ENCODE results near the gene KIAA1958. TPM values are rescaled to one million over a fixed set of nuclear protein-coding genes. Genes with fewer than 3 reads are reported as not detected.

KIAA1958 gene
- total RNA-seq, 1 donor from 2014 or later = 4.4 TPM

GRCh38 chr9:112462855-112463254 is 23.8 kb upstream of the KIAA1958 start:
- H3K36me3 Mint-ChIP-seq (ENCODE audit: low read depth) = peaks cover 32% of the 10 kb centered on the region
- no peak for TF ChIP-seq CTCF (IDR thresholded peaks at IDR 0.05)
- DNase-seq (ENCODE audit: low spot score) = no peak
- no peaks in the 10 kb centered on the region for H3K27me3 Mint-ChIP-seq (ENCODE audit: low read depth)
- H3K9me3 Mint-ChIP-seq (ENCODE audit: low read depth) = peaks cover 4% of the 10 kb centered on the region
- H3K27ac Mint-ChIP-seq (ENCODE audit: unreplicated experiment) = no peak overlapping the region
- no peak overlapping the region for H3K4me3 Mint-ChIP-seq (ENCODE audit: unreplicated experiment)
- H3K4me1 Mint-ChIP-seq (ENCODE audit: low read depth) = no peaks in the 10 kb centered on the region

GRCh38 chr9:112465352-112465751 is 21.3 kb upstream of the KIAA1958 start:
- Mint-ChIP-seq H3K4me1 (ENCODE audit: low read depth) (no peaks in the 10 kb centered on the region), H3K36me3 (ENCODE audit: low read depth) (peaks cover 27% of the 10 kb centered on the region), H3K4me3 (ENCODE audit: unreplicated experiment) (no peak overlapping the region), H3K9me3 (ENCODE audit: low read depth) (peaks cover 4% of the 10 kb centered on the region), H3K27ac (ENCODE audit: unreplicated experiment) (no peak overlapping the region), H3K27me3 (ENCODE audit: low read depth) (no peaks in the 10 kb centered on the region)
- TF ChIP-seq CTCF (IDR thresholded peaks at IDR 0.05) = no peak
- no peak for DNase-seq (ENCODE audit: low spot score)

GRCh38 chr9:112472996-112473395 is 13.6 kb upstream of the KIAA1958 start:
- DNase-seq (ENCODE audit: low spot score) = no peak
- no peaks in the 10 kb centered on the region for H3K4me1 Mint-ChIP-seq (ENCODE audit: low read depth)
- H3K36me3 Mint-ChIP-seq (ENCODE audit: low read depth) = peaks cover 25% of the 10 kb centered on the region
- H3K9me3 Mint-ChIP-seq (ENCODE audit: low read depth) = peaks cover 12% of the 10 kb centered on the region
- H3K27me3 Mint-ChIP-seq (ENCODE audit: low read depth) = no peaks in the 10 kb centered on the region
- no peak overlapping the region for H3K4me3 Mint-ChIP-seq (ENCODE audit: unreplicated experiment)
- no peak overlapping the region for H3K27ac Mint-ChIP-seq (ENCODE audit: unreplicated experiment)
- no peak for TF ChIP-seq CTCF (IDR thresholded peaks at IDR 0.05)

GRCh38 chr9:112473986-112474385 is 12.6 kb upstream of the KIAA1958 start:
- Mint-ChIP-seq H3K4me1 (ENCODE audit: low read depth) (no peaks in the 10 kb centered on the region), H3K4me3 (ENCODE audit: unreplicated experiment) (no peak overlapping the region), H3K27ac (ENCODE audit: unreplicated experiment) (no peak overlapping the region), H3K27me3 (ENCODE audit: low read depth) (no peaks in the 10 kb centered on the region), H3K36me3 (ENCODE audit: low read depth) (peaks cover 20% of the 10 kb centered on the region), H3K9me3 (ENCODE audit: low read depth) (peaks cover 14% of the 10 kb centered on the region)
- TF ChIP-seq CTCF (IDR thresholded peaks at IDR 0.05) = no peak
- no peak for DNase-seq (ENCODE audit: low spot score)

GRCh38 chr9:112475318-112475717 is 11.3 kb upstream of the KIAA1958 start:
- H3K27ac Mint-ChIP-seq (ENCODE audit: unreplicated experiment) = no peak overlapping the region
- H3K9me3 Mint-ChIP-seq (ENCODE audit: low read depth) = peaks cover 14% of the 10 kb centered on the region
- H3K4me1 Mint-ChIP-seq (ENCODE audit: low read depth) = no peaks in the 10 kb centered on the region
- no peak for DNase-seq (ENCODE audit: low spot score)
- H3K27me3 Mint-ChIP-seq (ENCODE audit: low read depth) = no peaks in the 10 kb centered on the region
- TF ChIP-seq CTCF (IDR thresholded peaks at IDR 0.05) = no peak
- peaks cover 20% of the 10 kb centered on the region for H3K36me3 Mint-ChIP-seq (ENCODE audit: low read depth)
- H3K4me3 Mint-ChIP-seq (ENCODE audit: unreplicated experiment) = no peak overlapping the region
